Trophoblast cell (in vitro differentiated cells and primary cell): ENCODE data around the gene COPS9.

ENCODE experiments used
- DNase-seq, 2 donors: peaks; one replicate each; pipeline ENCODE4 v3.0.0-alpha.2; 2016
- H2AFZ ChIP-seq: 2 replicates; pipeline ENCODE4 v1.6.1; 2013; ENCODE audit warnings: low read length, moderate library complexity, mild to moderate bottlenecking; ENCODE audit not compliant: insufficient read depth, poor library complexity
- H2AK5ac ChIP-seq: 2 replicates; pipeline ENCODE4 v1.6.1; 2013; ENCODE audit warnings: mild to moderate bottlenecking, low read length
- H2BK120ac ChIP-seq: 2 replicates; pipeline ENCODE4 v1.6.1; 2013; ENCODE audit warnings: low read length, mild to moderate bottlenecking, moderate library complexity; ENCODE audit not compliant: insufficient read depth, poor library complexity
- H2BK12ac ChIP-seq: 2 replicates; pipeline ENCODE4 v1.6.1; 2013; ENCODE audit warnings: mild to moderate bottlenecking, low read length, moderate library complexity
- H2BK5ac ChIP-seq: 2 replicates; pipeline ENCODE4 v1.6.1; 2013; ENCODE audit warnings: low read length, low read depth, moderate library complexity, mild to moderate bottlenecking; ENCODE audit not compliant: poor library complexity
- H3K14ac ChIP-seq: 2 replicates; pipeline ENCODE4 v1.6.1; 2013; ENCODE audit warnings: mild to moderate bottlenecking, low read length
- H3K18ac ChIP-seq: 2 replicates; pipeline ENCODE4 v1.6.1; 2013; ENCODE audit warnings: mild to moderate bottlenecking, low read length
- H3K23ac ChIP-seq: 2 replicates; pipeline ENCODE4 v1.6.1; 2013; ENCODE audit warnings: low read length
- H3K27ac ChIP-seq: 2 replicates; pipeline ENCODE4 v1.5.1; 2013; ENCODE audit warnings: low read depth, mild to moderate bottlenecking, inconsistent platforms, low read length, moderate library complexity
- H3K27me3 ChIP-seq: 2 replicates; pipeline ENCODE4 v1.6.1; 2013; ENCODE audit warnings: inconsistent platforms, mild to moderate bottlenecking, low read length, moderate library complexity; ENCODE audit not compliant: insufficient read depth
- H3K36me3 ChIP-seq, 2 experiments: 1 replicate in 1 of 2; 2 replicates in 1 of 2; pipeline ENCODE4 v1.6.1; 2013; ENCODE audit warnings: low read length in 2 of 2, mild to moderate bottlenecking in 2 of 2, moderate library complexity in 1 of 2; ENCODE audit not compliant: insufficient read depth in 2 of 2, control insufficient read depth in 1 of 2
- H3K4ac ChIP-seq: 2 replicates; pipeline ENCODE4 v1.6.1; 2013; ENCODE audit warnings: low read depth, mild to moderate bottlenecking, low read length, moderate library complexity
- H3K4me1 ChIP-seq, 2 experiments: 1 replicate in 1 of 2; 2 replicates in 1 of 2; pipeline ENCODE4 v1.6.1; 2013; ENCODE audit warnings: low read length in 2 of 2, mild to moderate bottlenecking in 2 of 2, moderate library complexity in 1 of 2; ENCODE audit not compliant: insufficient read depth in 2 of 2, control insufficient read depth in 1 of 2
- H3K4me2 ChIP-seq: 2 replicates; pipeline ENCODE4 v1.6.1; 2013; ENCODE audit warnings: inconsistent platforms, mild to moderate bottlenecking, low read length, moderate library complexity
- H3K4me3 ChIP-seq: 2 replicates; pipeline ENCODE4 v1.5.1; 2013; ENCODE audit warnings: mild to moderate bottlenecking, low read depth, low read length, inconsistent platforms
- H3K79me1 ChIP-seq: one replicate; pipeline ENCODE4 v1.6.1; 2013; ENCODE audit warnings: low read length
- H3K79me2 ChIP-seq: 2 replicates; pipeline ENCODE4 v1.6.1; 2013; ENCODE audit warnings: low read length, mild to moderate bottlenecking; ENCODE audit not compliant: control insufficient read depth, insufficient read depth, poor library complexity
- H3K9ac ChIP-seq: 2 replicates; pipeline ENCODE4 v1.6.1; 2013; ENCODE audit warnings: mild to moderate bottlenecking, low read length
- H3K9me3 ChIP-seq: 2 replicates; pipeline ENCODE4 v1.6.1; 2013; ENCODE audit warnings: low read depth, mild to moderate bottlenecking, control low read depth, inconsistent platforms, low read length; ENCODE audit not compliant: insufficient read depth
- H4K12ac ChIP-seq: 2 replicates; pipeline ENCODE4 v1.6.1; 2013; ENCODE audit warnings: low read depth, mild to moderate bottlenecking, low read length, moderate library complexity
- H4K8ac ChIP-seq: 2 replicates; pipeline ENCODE4 v1.6.1; 2013; ENCODE audit warnings: low read depth, mild to moderate bottlenecking, low read length, moderate library complexity
- H4K91ac ChIP-seq: one replicate; pipeline ENCODE4 v1.6.1; 2013; ENCODE audit warnings: low read depth, mild to moderate bottlenecking, low read length, moderate library complexity
- WGBS: extraction: QIAGEN DNeasy Blood & Tissue Kit; methylation state at CpG from one replicate; pipeline ENCODE4 v1.1.7; 2013; ENCODE audit warnings: missing lambda C conversion rate; ENCODE audit not compliant: insufficient read length, insufficient coverage; ENCODE audit errors: extremely low coverage; 5-methylcytosine and 5-hydroxymethylcytosine counted together

Gene COPS9

DNA sequence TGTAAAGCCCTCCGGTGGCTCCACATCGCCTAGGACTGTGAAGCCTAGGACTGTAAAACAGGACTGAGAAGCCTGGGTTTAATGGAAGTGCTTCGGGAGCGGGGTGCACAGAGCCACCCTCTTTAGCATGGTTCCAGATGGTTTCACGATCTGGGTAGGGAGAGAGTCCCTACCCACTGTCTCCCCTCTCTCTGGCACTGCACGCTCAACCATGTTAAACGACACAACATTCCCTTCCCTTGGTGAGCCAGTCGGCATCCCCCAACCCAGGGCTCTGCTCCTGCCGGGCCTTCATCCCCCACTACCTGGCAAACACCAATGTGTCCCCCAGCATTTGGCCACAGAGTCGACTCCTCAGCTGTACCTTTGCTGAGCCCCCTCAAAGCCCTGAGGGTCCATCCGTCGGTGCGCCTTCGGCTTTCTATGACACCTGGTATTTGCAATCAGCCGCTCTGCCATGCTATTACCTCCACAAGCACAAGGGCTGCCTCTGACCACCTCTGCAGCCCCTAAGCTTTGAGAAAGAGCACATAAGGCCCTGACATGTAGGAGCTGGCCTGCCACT, 1.1 kb downstream of the COPS9 start:
- H3K79me1 ChIP-seq: peaks cover 7% of the 10 kb centered on the region
- H3K9me3 ChIP-seq: peaks cover 3% of the 10 kb centered on the region
- peak overlapping the region; percentile 13 for H2AFZ ChIP-seq
- no peak for DNase-seq
- WGBS: no CpG with 5 or more reads among the region's 15 CpGs
- H3K4me1 ChIP-seq: peaks cover 12 to 14% of the 10 kb centered on the region in 2 experiments
- H4K8ac ChIP-seq: no peak overlapping the region
- no peaks in the 10 kb centered on the region for H3K27me3 ChIP-seq
- H3K9ac ChIP-seq: peak overlapping the region; percentile 84
- peak overlapping the region; percentile 36 for H4K12ac ChIP-seq
- H2BK120ac ChIP-seq: no peak overlapping the region
- no peak overlapping the region for H4K91ac ChIP-seq
- peak overlapping the region; percentile 85 for H3K4ac ChIP-seq
- H3K4me3 ChIP-seq: peak overlapping the region; percentile 89
- no peak overlapping the region for H3K27ac ChIP-seq
- H2AK5ac ChIP-seq: no peak overlapping the region
- peaks cover 10% of the 10 kb centered on the region for H3K79me2 ChIP-seq
- H2BK5ac ChIP-seq: no peak overlapping the region
- no peak overlapping the region for H2BK12ac ChIP-seq
- no peak overlapping the region for H3K23ac ChIP-seq
- peak overlapping the region; percentile 91 for H3K4me2 ChIP-seq
- no peak overlapping the region for H3K14ac ChIP-seq
- H3K18ac ChIP-seq: peak overlapping the region; percentile 5
- H3K36me3 ChIP-seq: peaks cover 32 to 35% of the 10 kb centered on the region in 2 experiments

DNA sequence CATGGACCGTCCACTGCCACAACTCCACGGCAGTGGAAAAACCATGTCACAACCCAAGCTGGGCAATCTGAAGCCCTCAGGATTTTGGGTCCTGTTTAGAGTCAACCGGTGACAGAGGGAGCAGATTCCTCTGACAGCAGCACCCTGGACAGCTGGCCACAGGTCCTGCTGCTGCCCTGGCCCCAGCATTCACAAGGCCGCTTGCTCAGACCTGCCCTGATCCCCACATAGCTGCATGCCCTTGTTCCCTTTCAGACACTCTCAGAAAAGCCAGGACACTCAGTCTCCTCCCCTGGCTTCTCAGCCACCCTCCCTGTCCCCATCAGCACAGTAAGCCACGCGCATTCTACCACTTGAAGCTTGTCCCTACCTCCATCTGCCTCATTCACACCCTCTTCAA, 1.6 kb downstream of the COPS9 start:
- Histone ChIP-seq H3K18ac (no peak overlapping the region), H3K36me3 (peaks cover 38 to 41% of the 10 kb centered on the region in 2 experiments), H2BK12ac (no peak overlapping the region), H3K23ac (no peak overlapping the region), H3K27ac (no peak overlapping the region), H3K79me1 (peaks cover 7% of the 10 kb centered on the region), H3K4me3 (no peak overlapping the region), H3K79me2 (peaks cover 10% of the 10 kb centered on the region), H3K9ac (no peak overlapping the region), H2AK5ac (no peak overlapping the region), H3K27me3 (no peaks in the 10 kb centered on the region), H4K12ac (no peak overlapping the region), H2BK5ac (no peak overlapping the region), H3K4me2 (no peak overlapping the region), H2AFZ (no peak overlapping the region), H3K9me3 (peaks cover 3% of the 10 kb centered on the region), H3K4ac (peak overlapping the region; percentile 85), H3K14ac (no peak overlapping the region), H4K91ac (no peak overlapping the region), H3K4me1 (peaks cover 12 to 14% of the 10 kb centered on the region in 2 experiments), H4K8ac (no peak overlapping the region), H2BK120ac (no peak overlapping the region)
- DNase-seq: no peak
- WGBS: no CpG with 5 or more reads among the region's 6 CpGs

DNA sequence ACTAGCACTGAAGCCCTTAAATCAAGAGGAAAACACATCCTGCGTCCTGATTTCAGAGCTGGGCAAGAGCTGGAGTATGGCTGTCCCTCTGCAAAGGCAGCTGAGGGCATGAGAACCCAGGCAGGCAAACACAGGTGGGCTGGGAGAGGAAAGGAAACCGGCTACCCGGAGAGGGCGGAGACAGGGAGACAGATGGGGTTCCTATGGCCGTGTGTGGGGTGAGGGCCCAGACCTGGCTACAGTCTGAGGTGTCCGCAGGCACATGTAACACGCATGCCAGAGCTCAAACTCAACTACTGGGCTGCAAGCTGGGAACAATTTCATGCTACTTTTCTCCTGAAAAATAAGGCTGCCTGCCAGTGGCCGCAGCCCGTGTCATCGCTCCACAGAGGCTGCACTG, 2.7 kb downstream of the COPS9 start:
- Histone ChIP-seq H4K91ac (no peak overlapping the region), H3K18ac (no peak overlapping the region), H3K4me3 (no peak overlapping the region), H2BK5ac (no peak overlapping the region), H3K79me1 (peaks cover 7% of the 10 kb centered on the region), H4K8ac (no peak overlapping the region), H3K27me3 (no peaks in the 10 kb centered on the region), H3K4me2 (no peak overlapping the region), H3K4me1 (peaks cover 12 to 14% of the 10 kb centered on the region in 2 experiments), H3K14ac (no peak overlapping the region), H2AK5ac (no peak overlapping the region), H2BK120ac (no peak overlapping the region), H4K12ac (no peak overlapping the region), H3K9me3 (peaks cover 3% of the 10 kb centered on the region), H3K4ac (no peak overlapping the region), H2BK12ac (no peak overlapping the region), H3K27ac (no peak overlapping the region), H2AFZ (no peak overlapping the region), H3K23ac (no peak overlapping the region), H3K36me3 (peaks cover 49 to 51% of the 10 kb centered on the region in 2 experiments), H3K9ac (no peak overlapping the region), H3K79me2 (peaks cover 10% of the 10 kb centered on the region)
- no CpG with 5 or more reads among the region's 10 CpGs for WGBS
- no peak for DNase-seq

DNA sequence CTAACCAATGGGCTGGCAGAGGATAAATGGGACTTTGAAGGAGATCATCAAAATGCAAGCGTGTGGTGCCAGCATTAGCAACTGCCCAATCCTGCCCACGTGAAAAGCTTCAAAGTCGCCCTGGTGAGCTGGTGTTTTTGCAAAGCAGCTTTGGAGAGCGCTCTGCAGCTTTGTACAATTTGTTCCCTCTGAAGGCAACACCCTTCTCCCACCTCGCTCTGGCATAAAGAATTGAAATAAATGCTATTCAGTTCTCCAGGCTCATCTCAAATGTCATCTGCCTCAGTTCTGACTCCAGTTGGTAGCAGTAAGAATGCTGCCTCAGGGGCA, 3.5 kb downstream of the COPS9 start:
- peaks cover 7% of the 10 kb centered on the region for H3K79me1 ChIP-seq
- H4K12ac ChIP-seq: no peak overlapping the region
- peaks cover 10% of the 10 kb centered on the region for H3K79me2 ChIP-seq
- H3K23ac ChIP-seq: no peak overlapping the region
- H3K4ac ChIP-seq: no peak overlapping the region
- no peak for DNase-seq
- H3K27ac ChIP-seq: no peak overlapping the region
- peaks cover 57 to 59% of the 10 kb centered on the region in 2 experiments for H3K36me3 ChIP-seq
- no peak overlapping the region for H2BK5ac ChIP-seq
- no peak overlapping the region for H2AFZ ChIP-seq
- no peak overlapping the region for H3K4me3 ChIP-seq
- no peak overlapping the region for H3K9ac ChIP-seq
- H2BK120ac ChIP-seq: no peak overlapping the region
- peaks cover 3% of the 10 kb centered on the region for H3K9me3 ChIP-seq
- no peak overlapping the region for H3K4me2 ChIP-seq
- H3K27me3 ChIP-seq: no peaks in the 10 kb centered on the region
- no peak overlapping the region for H2AK5ac ChIP-seq
- no peak overlapping the region for H3K14ac ChIP-seq
- H4K91ac ChIP-seq: no peak overlapping the region
- peaks cover 12 to 14% of the 10 kb centered on the region in 2 experiments for H3K4me1 ChIP-seq
- no CpG with 5 or more reads among the region's 5 CpGs for WGBS
- no peak overlapping the region for H3K18ac ChIP-seq
- no peak overlapping the region for H4K8ac ChIP-seq
- no peak overlapping the region for H2BK12ac ChIP-seq
